Karpas-422 (cell line): ENCODE data around the gene GNS. TPM values are rescaled to one million over a fixed set of nuclear protein-coding genes. Genes with fewer than 3 reads are reported as not detected.

Experiments used
- DNase-seq: peaks from one replicate; pipeline ENCODE4 v3.0.0-alpha.2; 2015
- H2AFZ ChIP-seq: fragments of 200-600 bp; sonication (generic); 2 replicates; pipeline ENCODE4 v1.6.1; 2014; ENCODE audit warnings: antibody characterized with exemption, low read length, mixed read lengths
- H3K27ac ChIP-seq: fragments of 200-600 bp; sonication (generic); 2 replicates; pipeline ENCODE4 v1.5.1; 2014; ENCODE audit warnings: mild to moderate bottlenecking, low read length, moderate library complexity
- H3K27me3 ChIP-seq: fragments of 200-600 bp; sonication (generic); 2 replicates; pipeline ENCODE4 v1.6.1; 2014; ENCODE audit warnings: low read length, mixed read lengths
- H3K36me3 ChIP-seq: fragments of 200-600 bp; sonication (generic); 2 replicates; pipeline ENCODE4 v1.6.1; 2014; ENCODE audit warnings: low read length, mixed read lengths; ENCODE audit not compliant: insufficient read depth
- H3K4me1 ChIP-seq: fragments of 200-600 bp; sonication (generic); 2 replicates; pipeline ENCODE4 v1.6.1; 2014; ENCODE audit warnings: mild to moderate bottlenecking, low read length, mixed read lengths
- H3K4me2 ChIP-seq: fragments of 200-600 bp; sonication (generic); 2 replicates; pipeline ENCODE4 v1.6.1; 2014; ENCODE audit warnings: low read length, low read depth, mild to moderate bottlenecking; ENCODE audit not compliant: poor library complexity, severe bottlenecking
- H3K4me3 ChIP-seq: fragments of 200-600 bp; sonication (generic); 2 replicates; pipeline ENCODE4 v1.5.1; 2014; ENCODE audit warnings: mild to moderate bottlenecking, antibody characterized with exemption, low read length, mixed read lengths
- H3K79me2 ChIP-seq: fragments of 200-600 bp; sonication (generic); 2 replicates; pipeline ENCODE4 v1.6.1; 2014; ENCODE audit warnings: mild to moderate bottlenecking, low read length, mixed read lengths
- H3K9ac ChIP-seq: fragments of 200-600 bp; sonication (generic); 2 replicates; pipeline ENCODE4 v1.6.0; 2014; ENCODE audit warnings: low read length
- H3K9me2 ChIP-seq: fragments of 200-600 bp; sonication (generic), shearing (Covaris generic); replicated peaks from 2 replicates; pipeline ENCODE4 v1.6.0; 2014; ENCODE audit warnings: mild to moderate bottlenecking, low read length, moderate library complexity; ENCODE audit not compliant: insufficient read depth
- H3K9me3 ChIP-seq: fragments of 300-700, 200-600 bp; sonication (generic); 2 replicates; pipeline ENCODE4 v1.6.1; 2014; ENCODE audit warnings: low read length, mixed read lengths
- H4K20me1 ChIP-seq: fragments of 200-600 bp; sonication (generic); 2 replicates; pipeline ENCODE4 v1.6.1; 2014; ENCODE audit warnings: mild to moderate bottlenecking, antibody characterized with exemption, low read length, low read depth; ENCODE audit not compliant: insufficient read depth
- total RNA-seq: library from RNA; depleted of rRNA; stranded (reverse); fragments of >200 nt; shearing (Covaris generic); gene quantifications from 2 replicates; pipeline ENCODE4 v1.2.3, GENCODE V29; 2014; ENCODE audit warnings: low replicate concordance

Gene GNS
- total RNA-seq, 1 experiment from 2014 or later, result 49.5 TPM

DNA sequence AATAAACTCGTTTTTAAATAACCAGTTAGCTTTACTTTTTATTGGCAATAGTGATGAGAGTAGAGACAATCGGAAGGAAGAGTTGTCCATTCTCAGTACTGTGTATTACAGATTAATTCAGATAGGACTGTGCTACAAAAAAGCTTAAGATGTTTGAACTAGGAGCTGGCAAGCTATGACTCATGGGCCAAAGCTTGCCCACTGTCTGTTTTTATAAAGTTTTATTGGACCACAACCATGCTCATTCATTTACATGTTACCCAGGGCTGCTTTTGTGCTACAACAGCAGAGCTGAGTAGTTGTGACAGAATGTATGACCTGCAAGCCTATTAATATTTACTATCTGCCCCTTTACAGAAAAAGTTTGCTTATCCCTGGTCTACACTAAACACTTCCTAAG lies 19.4 kb downstream of the GNS start:
- no peak overlapping the region for H3K9ac ChIP-seq
- no peak overlapping the region for H3K27ac ChIP-seq
- H3K4me3 ChIP-seq, result no peak overlapping the region
- no peak overlapping the region for H2AFZ ChIP-seq
- no peaks in the 10 kb centered on the region for H3K9me2 ChIP-seq
- no peaks in the 10 kb centered on the region for H3K4me1 ChIP-seq
- peak; percentile 42 for DNase-seq
- no peaks in the 10 kb centered on the region for H3K27me3 ChIP-seq
- no peak overlapping the region for H3K4me2 ChIP-seq
- H4K20me1 ChIP-seq, result no peaks in the 10 kb centered on the region
- H3K36me3 ChIP-seq, result peaks cover 42% of the 10 kb centered on the region
- no peaks in the 10 kb centered on the region for H3K79me2 ChIP-seq
- no peaks in the 10 kb centered on the region for H3K9me3 ChIP-seq

DNA sequence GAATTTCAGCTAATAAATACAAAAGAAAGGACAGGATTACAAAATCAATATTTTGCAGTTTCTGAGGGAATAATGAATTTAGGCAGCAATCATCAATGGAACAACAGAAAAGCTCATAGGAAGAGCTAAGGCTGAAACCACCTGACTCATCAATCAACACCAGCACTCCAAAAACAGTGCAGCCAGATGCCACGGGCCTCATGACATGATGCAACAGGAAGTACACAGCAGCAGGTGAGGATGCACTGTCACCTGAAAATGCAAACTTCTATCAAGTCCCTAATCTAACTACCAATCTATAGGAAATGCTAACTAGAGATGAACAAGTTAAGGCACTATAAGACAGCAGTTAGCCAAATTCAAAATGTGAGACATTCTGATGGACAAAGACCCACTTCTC lies 21.7 kb downstream of the GNS start:
- DNase-seq, result no peak
- no peak overlapping the region for H3K27ac ChIP-seq
- no peaks in the 10 kb centered on the region for H4K20me1 ChIP-seq
- no peak overlapping the region for H2AFZ ChIP-seq
- H3K4me2 ChIP-seq, result no peak overlapping the region
- no peak overlapping the region for H3K4me3 ChIP-seq
- no peaks in the 10 kb centered on the region for H3K9me3 ChIP-seq
- H3K9me2 ChIP-seq, result no peaks in the 10 kb centered on the region
- H3K4me1 ChIP-seq, result no peaks in the 10 kb centered on the region
- H3K36me3 ChIP-seq, result peaks cover 24% of the 10 kb centered on the region
- H3K79me2 ChIP-seq, result no peaks in the 10 kb centered on the region
- H3K9ac ChIP-seq, result no peak overlapping the region
- no peaks in the 10 kb centered on the region for H3K27me3 ChIP-seq

DNA sequence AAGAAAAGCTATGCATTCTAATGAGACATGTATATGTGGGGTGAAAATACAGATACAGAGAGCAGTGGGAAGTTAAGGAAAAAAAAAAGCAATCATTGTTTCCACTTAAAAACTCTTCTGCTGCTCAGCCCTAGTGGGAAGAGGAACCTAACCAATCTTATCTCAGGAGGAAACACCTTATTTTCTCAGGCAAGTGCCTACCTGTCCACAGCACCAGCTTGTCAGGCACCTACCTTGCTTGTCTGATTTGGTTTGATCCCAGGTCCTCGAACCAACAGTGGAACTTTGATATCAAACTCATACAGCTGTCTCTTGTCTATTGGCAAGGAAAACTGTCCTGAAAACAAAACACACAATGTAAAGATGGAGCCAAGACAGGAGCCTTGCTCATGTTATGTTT lies 22.4 kb downstream of the GNS start:
- peaks cover 21% of the 10 kb centered on the region; the same call in 1 of the 2 replicates for H3K36me3 ChIP-seq
- no peak for DNase-seq
- no peak overlapping the region for H3K9ac ChIP-seq
- no peaks in the 10 kb centered on the region for H3K79me2 ChIP-seq
- H3K27ac ChIP-seq, result no peak overlapping the region
- no peaks in the 10 kb centered on the region for H3K9me3 ChIP-seq
- no peak overlapping the region for H3K4me3 ChIP-seq
- H3K4me2 ChIP-seq, result no peak overlapping the region
- no peak overlapping the region for H2AFZ ChIP-seq
- no peaks in the 10 kb centered on the region for H3K27me3 ChIP-seq
- H4K20me1 ChIP-seq, result no peaks in the 10 kb centered on the region
- no peaks in the 10 kb centered on the region for H3K4me1 ChIP-seq
- H3K9me2 ChIP-seq, result no peaks in the 10 kb centered on the region

DNA sequence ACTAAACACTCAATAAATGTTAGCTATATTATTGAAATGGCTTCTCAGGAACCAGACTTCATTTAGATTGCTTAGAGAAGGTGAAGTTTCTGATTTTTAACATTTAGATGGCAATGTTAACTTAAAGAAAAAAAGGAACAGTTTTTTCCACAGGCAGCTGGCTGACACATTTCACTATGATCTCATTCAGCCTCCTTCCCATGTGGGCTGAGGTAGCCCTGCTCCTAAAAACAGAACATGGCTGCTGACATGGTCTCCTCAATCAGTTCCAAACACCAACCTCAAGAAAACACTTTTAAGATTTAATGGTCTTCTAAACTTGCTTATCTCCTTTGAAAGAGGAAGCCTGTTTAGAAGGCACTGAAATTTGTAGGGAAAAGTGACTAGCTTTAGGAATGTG lies 23.8 kb downstream of the GNS start:
- no peaks in the 10 kb centered on the region for H4K20me1 ChIP-seq
- no peak for DNase-seq
- H3K4me1 ChIP-seq, result no peaks in the 10 kb centered on the region
- no peaks in the 10 kb centered on the region for H3K9me2 ChIP-seq
- no peaks in the 10 kb centered on the region for H3K27me3 ChIP-seq
- H3K9ac ChIP-seq, result no peak overlapping the region
- H3K9me3 ChIP-seq, result no peaks in the 10 kb centered on the region
- H3K4me3 ChIP-seq, result no peak overlapping the region
- H3K36me3 ChIP-seq, result peaks cover 17% of the 10 kb centered on the region; the same call in 1 of the 2 replicates
- no peak overlapping the region for H2AFZ ChIP-seq
- H3K4me2 ChIP-seq, result no peak overlapping the region
- H3K27ac ChIP-seq, result no peak overlapping the region
- no peaks in the 10 kb centered on the region for H3K79me2 ChIP-seq

DNA sequence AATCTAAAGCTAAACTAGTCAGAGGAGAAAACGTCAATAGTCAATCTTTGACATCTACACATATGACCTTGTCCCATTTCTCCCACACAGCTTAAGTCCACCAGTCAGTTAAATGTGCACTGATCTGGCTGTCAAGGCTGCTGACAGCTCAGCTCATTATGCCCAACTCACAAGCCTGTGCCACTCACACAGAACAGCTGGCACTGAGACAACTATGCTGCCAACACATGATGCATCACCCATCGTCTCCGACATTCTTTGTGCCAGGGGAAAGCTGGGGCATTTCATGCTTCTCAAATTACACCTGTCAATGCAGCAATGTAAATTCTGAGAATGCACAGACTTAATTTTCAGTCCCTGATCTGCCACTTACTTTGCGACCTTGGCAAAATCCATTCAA lies 25.3 kb downstream of the GNS start:
- Histone ChIP-seq H3K36me3 (0 out of 2 replicates have a peak, but pooled peaks cover 5% of the 10 kb centered on the region), H3K9ac (no peak overlapping the region), H3K4me3 (no peak overlapping the region), H3K79me2 (no peaks in the 10 kb centered on the region), H3K4me2 (no peak overlapping the region), H3K9me3 (no peaks in the 10 kb centered on the region), H3K27me3 (no peaks in the 10 kb centered on the region), H3K4me1 (peaks cover 4% of the 10 kb centered on the region; the same call in 1 of the 2 replicates), H4K20me1 (no peaks in the 10 kb centered on the region), H3K9me2 (no peaks in the 10 kb centered on the region), H3K27ac (no peak overlapping the region), H2AFZ (no peak overlapping the region)
- no peak for DNase-seq

DNA sequence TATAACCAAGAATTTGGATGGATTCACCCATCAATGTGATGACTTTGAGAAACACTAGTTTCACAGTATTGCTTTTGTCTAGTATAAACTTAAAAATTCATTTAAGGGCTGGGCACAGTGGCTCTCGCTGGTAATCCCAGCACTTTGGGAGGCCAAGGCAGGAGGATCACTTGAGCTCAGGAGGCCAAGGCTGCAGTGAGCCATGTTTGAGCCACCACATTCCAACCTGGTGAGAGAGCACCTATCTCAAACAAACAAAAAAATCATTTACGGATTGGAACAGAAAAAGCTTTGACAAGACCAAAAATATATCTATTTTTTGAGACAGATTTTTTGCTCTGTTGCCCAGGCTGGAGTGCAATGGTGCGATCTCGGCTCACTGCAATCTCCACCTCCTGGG lies 27.5 kb downstream of the GNS start:
- Histone ChIP-seq H3K9me2 (no peaks in the 10 kb centered on the region), H3K27me3 (no peaks in the 10 kb centered on the region), H3K4me1 (peaks cover 4% of the 10 kb centered on the region; the same call in 1 of the 2 replicates), H4K20me1 (no peaks in the 10 kb centered on the region), H3K4me2 (no peak overlapping the region), H3K4me3 (no peak overlapping the region), H3K27ac (no peak overlapping the region), H3K9me3 (no peaks in the 10 kb centered on the region), H3K79me2 (no peaks in the 10 kb centered on the region), H3K36me3 (0 out of 2 replicates have a peak, but pooled peaks cover 4% of the 10 kb centered on the region), H3K9ac (no peak overlapping the region), H2AFZ (no peak overlapping the region)
- DNase-seq, result no peak

DNA sequence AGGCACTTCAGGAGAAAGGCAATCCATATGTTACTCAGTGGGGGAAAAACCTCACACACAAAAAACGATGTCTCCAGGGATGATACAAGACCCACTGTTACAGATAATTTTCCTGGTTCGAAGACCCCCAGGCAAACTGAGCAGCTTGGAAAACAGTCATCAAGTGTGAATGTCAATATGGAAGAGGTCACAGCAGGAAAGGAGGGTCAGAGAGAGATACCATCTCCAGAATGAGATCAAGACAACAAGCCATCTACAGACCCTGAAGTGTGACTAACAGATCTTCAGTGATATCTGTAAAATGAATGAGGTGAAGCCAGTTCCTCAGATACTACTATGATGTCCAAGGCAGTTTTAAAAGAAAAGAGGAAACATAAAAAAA lies 28.6 kb downstream of the GNS start:
- Histone ChIP-seq H3K9ac (no peak overlapping the region), H2AFZ (no peak overlapping the region)

DNA sequence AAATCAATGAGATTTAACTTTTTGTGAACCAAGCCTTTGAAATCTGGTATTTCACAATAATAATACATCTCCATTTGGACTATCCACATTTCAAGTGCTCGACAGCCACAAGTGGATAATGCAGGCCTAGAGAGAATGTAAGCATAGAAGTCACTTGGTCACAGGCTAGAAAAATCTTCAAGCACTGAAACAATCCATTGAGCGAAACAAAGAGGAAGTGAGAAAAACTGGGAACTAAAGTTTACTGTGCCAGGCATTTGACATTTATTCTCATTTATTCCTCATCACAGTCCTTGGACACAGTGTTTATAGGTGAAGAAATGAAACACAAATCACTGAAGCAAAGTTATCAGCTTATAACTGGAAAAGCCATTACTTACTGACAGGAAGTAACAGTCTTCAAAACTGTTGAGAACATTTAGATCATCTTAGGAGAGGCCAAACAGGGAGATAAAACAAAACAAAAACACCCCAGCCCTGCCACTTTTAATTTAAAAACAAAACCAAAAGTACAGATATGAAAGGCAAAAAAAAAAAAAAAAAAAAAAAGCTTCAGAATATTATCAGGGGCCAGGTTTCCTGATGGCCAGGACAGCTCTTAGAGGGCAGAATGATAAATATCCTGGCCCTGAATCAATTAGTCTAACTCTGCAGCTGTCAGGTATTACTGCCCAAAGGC lies 29.2 kb downstream of the GNS start:
- H3K36me3 ChIP-seq, result 0 out of 2 replicates have a peak, but pooled peaks cover 4% of the 10 kb centered on the region
- no peak overlapping the region for H3K27ac ChIP-seq
- H3K9me3 ChIP-seq, result no peaks in the 10 kb centered on the region
- H3K4me3 ChIP-seq, result no peak overlapping the region
- peaks cover 4% of the 10 kb centered on the region; the same call in 1 of the 2 replicates for H3K4me1 ChIP-seq
- H3K79me2 ChIP-seq, result no peaks in the 10 kb centered on the region
- no peaks in the 10 kb centered on the region for H3K27me3 ChIP-seq
- H3K9ac ChIP-seq, result no peak overlapping the region
- DNase-seq, result no peak
- H4K20me1 ChIP-seq, result no peaks in the 10 kb centered on the region
- H3K9me2 ChIP-seq, result no peaks in the 10 kb centered on the region
- H2AFZ ChIP-seq, result no peak overlapping the region
- H3K4me2 ChIP-seq, result no peak overlapping the region

More for the DNA sequence above, 28.6 kb downstream of the GNS start:
- Histone ChIP-seq H3K4me1 (peaks cover 4% of the 10 kb centered on the region; the same call in 1 of the 2 replicates), H3K79me2 (no peaks in the 10 kb centered on the region), H3K36me3 (0 out of 2 replicates have a peak, but pooled peaks cover 4% of the 10 kb centered on the region), H3K4me2 (no peak overlapping the region), H3K27ac (no peak overlapping the region), H4K20me1 (no peaks in the 10 kb centered on the region), H3K9me3 (no peaks in the 10 kb centered on the region), H3K27me3 (no peaks in the 10 kb centered on the region), H3K4me3 (no peak overlapping the region), H3K9me2 (no peaks in the 10 kb centered on the region)
- DNase-seq, result no peak
